GM19452 (cell line): Measurements from ENCODE around the gene CFAP99.
A peak's percentile ranks its signal among the peaks of the same experiment; 100 is the strongest.

Source experiments
- ATAC-seq: cut with Tn5 transposase; IDR thresholded peaks from one replicate; pipeline ENCODE4 v1.9.1; 2021; ENCODE audit not compliant: unreplicated experiment

CFAP99 gene

GRCh38 chr4:2497931-2498330, 79.2 kb downstream of the CFAP99 start:
- ATAC-seq, result peak; percentile 93

- ATAC-seq, result no peak
These were observed 81.8 kb downstream of the CFAP99 start for GRCh38 chr4:2500547-2500946.

GRCh38 chr4:2501034-2501594, 82.4 kb downstream of the CFAP99 start:
- no peak for ATAC-seq

- no peak for ATAC-seq
These were observed 85.1 kb downstream of the CFAP99 start for GRCh38 chr4:2503809-2504208.

- ATAC-seq, result no peak
These were observed 88.5 kb downstream of the CFAP99 start for GRCh38 chr4:2507259-2507658.

- no peak for ATAC-seq
These were observed 89.1 kb downstream of the CFAP99 start for GRCh38 chr4:2507855-2508254.

- no peak for ATAC-seq
These were observed 91.8 kb downstream of the CFAP99 start for GRCh38 chr4:2510351-2511259.

GRCh38 chr4:2511645-2512131, 92.9 kb downstream of the CFAP99 start:
- ATAC-seq, result no peak
